ENCODE data around the gene CHP1. TPM values are rescaled to one million over a fixed set of nuclear protein-coding genes. Genes with fewer than 3 reads are reported as not detected.
"Not testable (repeated sequence)": the region's sequence is repeated elsewhere in the genome, so short reads cannot be mapped to it uniquely, and the experiment has no call there.

Gene CHP1
- total RNA-seq, 4 donors from 2014 or later, result 102 to 127 (median 112) TPM

DNA sequence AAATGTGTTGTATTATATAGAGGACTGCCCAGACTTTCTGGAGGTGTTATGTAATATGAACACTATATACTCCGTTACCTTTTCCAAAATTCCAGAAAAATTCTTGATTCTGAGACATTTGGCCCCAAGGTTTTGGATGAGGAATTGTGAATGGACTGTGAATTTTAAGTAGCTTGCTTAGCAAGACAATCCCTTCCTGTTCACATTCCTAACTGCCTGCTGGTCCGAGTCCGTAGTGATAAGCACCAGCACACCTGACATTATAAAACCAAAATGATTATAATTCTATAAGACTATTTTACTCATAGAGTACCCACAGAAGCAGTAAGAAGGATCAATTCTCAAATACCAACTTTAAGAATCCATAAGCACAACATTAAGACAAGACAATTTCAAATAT lies 11.7 kb upstream of the CHP1 start:
- peaks cover 41% of the 10 kb centered on the region for H3K27me3 ChIP-seq
- no peaks in the 10 kb centered on the region for H3K9me3 ChIP-seq
- ATAC-seq, result no peak
- no peaks in the 10 kb centered on the region for H3K4me1 ChIP-seq
- no peak for TF ChIP-seq POLR2A (IDR thresholded peaks at IDR 0.05)
- no peak for TF ChIP-seq POLR2AphosphoS5 (IDR thresholded peaks at IDR 0.05)
- TF ChIP-seq EP300 (IDR thresholded peaks at IDR 0.05), result no peak
- TF ChIP-seq, protein P1, sequence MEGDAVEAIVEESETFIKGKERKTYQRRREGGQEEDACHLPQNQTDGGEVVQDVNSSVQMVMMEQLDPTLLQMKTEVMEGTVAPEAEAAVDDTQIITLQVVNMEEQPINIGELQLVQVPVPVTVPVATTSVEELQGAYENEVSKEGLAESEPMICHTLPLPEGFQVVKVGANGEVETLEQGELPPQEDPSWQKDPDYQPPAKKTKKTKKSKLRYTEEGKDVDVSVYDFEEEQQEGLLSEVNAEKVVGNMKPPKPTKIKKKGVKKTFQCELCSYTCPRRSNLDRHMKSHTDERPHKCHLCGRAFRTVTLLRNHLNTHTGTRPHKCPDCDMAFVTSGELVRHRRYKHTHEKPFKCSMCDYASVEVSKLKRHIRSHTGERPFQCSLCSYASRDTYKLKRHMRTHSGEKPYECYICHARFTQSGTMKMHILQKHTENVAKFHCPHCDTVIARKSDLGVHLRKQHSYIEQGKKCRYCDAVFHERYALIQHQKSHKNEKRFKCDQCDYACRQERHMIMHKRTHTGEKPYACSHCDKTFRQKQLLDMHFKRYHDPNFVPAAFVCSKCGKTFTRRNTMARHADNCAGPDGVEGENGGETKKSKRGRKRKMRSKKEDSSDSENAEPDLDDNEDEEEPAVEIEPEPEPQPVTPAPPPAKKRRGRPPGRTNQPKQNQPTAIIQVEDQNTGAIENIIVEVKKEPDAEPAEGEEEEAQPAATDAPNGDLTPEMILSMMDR (IDR thresholded peaks at IDR 0.05), result no peak
- H3K36me3 ChIP-seq, result no peaks in the 10 kb centered on the region
- H3K4me3 ChIP-seq, result no peak overlapping the region
- WGBS, 2 donors (ENCODE audit: low coverage in 1 of 2), result 60 to 69% methylated on average over 3 of the region's 3 CpGs
- no peak overlapping the region for H3K27ac ChIP-seq

DNA sequence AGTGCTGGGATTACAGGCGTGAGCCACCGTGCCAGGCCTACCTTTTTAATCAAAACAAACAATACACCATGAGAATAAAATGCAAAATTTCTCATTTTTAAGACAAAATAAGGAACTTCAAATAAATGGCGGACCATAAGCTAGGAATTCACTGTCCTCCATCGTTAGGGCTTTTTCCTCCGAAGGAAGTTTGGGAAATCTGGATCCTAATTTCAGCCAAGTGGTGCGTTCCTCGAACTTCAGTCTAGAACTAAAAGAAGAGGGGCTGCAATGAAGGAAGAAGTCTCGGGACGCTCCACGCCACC lies 771 bp upstream of the CHP1 start:
- H3K4me3 ChIP-seq, result peak overlapping the region; percentile 25 to 86
- no peaks in the 10 kb centered on the region for H3K9me3 ChIP-seq
- H3K4me1 ChIP-seq, result peaks cover 0 to 37% (median 13%) of the 10 kb centered on the region in 3 donors
- no peaks in the 10 kb centered on the region for H3K27me3 ChIP-seq
- H3K36me3 ChIP-seq, result no peaks in the 10 kb centered on the region
- ATAC-seq, result no peak
- peak overlapping the region; percentile 42 to 97 (median 92) for H3K27ac ChIP-seq
- TF ChIP-seq EP300 (IDR thresholded peaks at IDR 0.05), result no peak
- TF ChIP-seq POLR2A (IDR thresholded peaks at IDR 0.05), result no peak
- TF ChIP-seq, protein P1 (IDR thresholded peaks at IDR 0.05), result no peak
- TF ChIP-seq POLR2AphosphoS5 (IDR thresholded peaks at IDR 0.05), result no peak
- 42 to 45% methylated on average over 5 of the region's 10 CpGs for WGBS, 2 donors (ENCODE audit: low coverage in 1 of 2)

DNA sequence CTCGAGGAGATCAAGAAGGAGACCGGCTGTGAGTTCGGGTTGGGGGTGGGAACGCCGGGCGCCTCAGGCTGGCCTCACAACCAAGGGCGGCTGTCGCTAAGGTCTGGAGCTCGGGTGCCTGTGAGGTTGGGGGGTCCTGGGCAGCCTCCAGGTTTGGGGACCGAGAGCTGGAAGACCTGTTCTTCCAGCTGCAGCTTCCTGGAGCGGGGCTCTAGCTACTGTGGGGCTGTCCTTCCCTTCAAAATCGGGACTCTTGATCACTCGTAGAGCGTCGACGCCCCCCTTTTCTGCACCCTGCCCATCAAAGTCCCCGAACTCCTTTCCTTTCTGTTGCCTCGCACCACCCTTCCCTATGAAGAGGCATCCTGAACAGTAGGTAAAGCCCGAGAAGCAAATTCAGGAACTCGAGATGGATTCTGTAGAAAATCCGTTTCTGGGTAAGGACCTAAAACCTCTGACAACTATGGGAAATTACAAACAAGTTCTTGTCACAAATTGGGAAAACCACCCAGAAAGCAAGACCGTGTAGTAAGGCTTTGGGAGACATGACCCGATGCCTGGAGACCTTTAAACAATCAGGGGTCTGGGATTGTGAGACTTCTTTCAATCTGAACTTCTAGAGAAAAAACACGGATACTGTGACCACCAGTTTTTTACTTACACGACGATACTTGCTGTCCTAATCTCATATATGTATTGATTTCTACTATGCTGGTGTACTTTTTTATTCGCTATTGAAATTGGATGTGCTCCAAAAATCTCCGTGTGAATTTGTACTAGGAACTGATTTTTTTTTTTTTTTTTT lies 556 bp downstream of the CHP1 start:
- Histone ChIP-seq H3K9me3 (no peaks in the 10 kb centered on the region), H3K27ac (peak overlapping the region; percentile 87 to 97 (median 92)), H3K4me3 (peak overlapping the region; percentile 63 to 86), H3K4me1 (peaks cover 0 to 37% (median 13%) of the 10 kb centered on the region in 3 donors), H3K27me3 (no peaks in the 10 kb centered on the region), H3K36me3 (no peaks in the 10 kb centered on the region)
- WGBS, 2 donors (ENCODE audit: low coverage in 1 of 2), result 1 to 7% methylated on average over 9 of the region's 28 CpGs
- peak; percentile 54 for ATAC-seq
- TF ChIP-seq POLR2A (IDR thresholded peaks at IDR 0.05), result no peak
- TF ChIP-seq EP300 (IDR thresholded peaks at IDR 0.05), result no peak
- TF ChIP-seq, protein P1 (IDR thresholded peaks at IDR 0.05), result no peak
- TF ChIP-seq POLR2AphosphoS5 (IDR thresholded peaks at IDR 0.05), result no peak

DNA sequence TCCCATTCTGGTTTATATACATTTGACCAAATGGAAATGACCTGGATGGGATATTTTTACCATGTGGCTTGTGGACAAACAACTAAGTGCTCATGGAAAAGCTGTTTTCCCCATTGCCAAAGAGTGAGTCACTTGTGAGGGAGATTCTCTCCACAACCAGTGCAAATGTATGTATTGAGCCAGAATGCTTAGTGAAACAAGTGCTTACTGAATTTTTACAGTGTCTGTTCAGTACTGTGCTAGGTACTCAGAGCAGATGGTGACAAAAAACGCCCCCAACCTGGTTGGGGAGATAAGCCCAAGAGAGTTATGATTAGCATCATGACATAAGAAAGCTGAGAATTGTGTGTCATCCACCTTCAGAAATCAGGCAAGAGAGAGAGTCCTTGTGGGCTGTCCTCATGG lies 2.3 kb downstream of the CHP1 start:
- no peak for ATAC-seq
- TF ChIP-seq EP300 (IDR thresholded peaks at IDR 0.05) (no peak), POLR2AphosphoS5 (IDR thresholded peaks at IDR 0.05) (no peak), POLR2A (IDR thresholded peaks at IDR 0.05) (no peak)
- TF ChIP-seq, protein P1 (IDR thresholded peaks at IDR 0.05), result no peak
- 82 to 86% methylated on average over 1 of the region's 1 CpG for WGBS, 2 donors (ENCODE audit: low coverage in 1 of 2)
- Histone ChIP-seq H3K27ac (no peak overlapping the region), H3K36me3 (no peaks in the 10 kb centered on the region), H3K4me3 (no peak overlapping the region), H3K9me3 (no peaks in the 10 kb centered on the region), H3K4me1 (peaks cover 0 to 37% (median 13%) of the 10 kb centered on the region in 3 donors), H3K27me3 (no peaks in the 10 kb centered on the region)

DNA sequence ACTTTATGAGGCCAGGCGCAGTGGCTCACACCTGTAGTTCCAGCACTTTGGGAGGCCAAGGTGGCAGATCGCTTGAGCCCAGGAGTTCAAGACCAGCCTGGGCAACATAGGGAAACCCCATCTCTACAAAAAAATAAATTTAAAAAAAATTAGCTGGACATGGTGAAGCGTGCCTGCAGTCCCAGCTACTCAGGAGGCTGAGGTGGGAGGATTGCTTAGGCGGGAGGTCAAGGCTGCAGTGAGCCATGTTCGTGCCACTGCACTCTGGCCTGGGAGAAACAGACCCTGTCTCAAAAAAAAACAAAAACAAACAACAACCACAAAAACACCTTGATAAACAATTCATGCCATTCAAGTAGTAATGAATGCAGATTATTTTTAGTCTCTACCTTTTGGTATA lies 4.2 kb downstream of the CHP1 start:
- H3K27ac ChIP-seq, H3K36me3 ChIP-seq, H3K27me3 ChIP-seq, ATAC-seq, H3K4me3 ChIP-seq, H3K9me3 ChIP-seq: not testable (repeated sequence)
- peaks cover 0 to 36% (median 13%) of the 10 kb centered on the region in 3 donors for H3K4me1 ChIP-seq
- WGBS, 2 donors (ENCODE audit: low coverage in 1 of 2), result 82% methylated on average over 3 of the region's 5 CpGs; no CpG with 5 or more reads in 1 of the 2 donors
